PFSK-1 (cell line): Measurements from ENCODE around the gene CDC34.

Experiments
- FOXP2 ChIP-seq: optimal IDR thresholded peaks from 2 replicates; pipeline ENCODE3; 2011; ENCODE audit warnings: borderline replicate concordance, control low read depth, inconsistent platforms; ENCODE audit not compliant: insufficient read depth; ENCODE audit errors: extremely low read length, extremely low read depth
- POLR2AphosphoS5 ChIP-seq: IDR thresholded peaks from 2 replicates; pipeline ENCODE4 v1.6.1; 2012; ENCODE audit warnings: low read depth, mild to moderate bottlenecking, control low read depth, low read length, moderate library complexity
- REST ChIP-seq, 2 experiments: IDR thresholded peaks; 2 replicates each; pipeline versions ENCODE4 v1.6.1 to v1.8.0; 2011 to 2012; ENCODE audit warnings: low read depth in 2 of 2, low read length in 2 of 2, control low read depth in 1 of 2, inconsistent platforms in 1 of 2, mild to moderate bottlenecking in 1 of 2, moderate library complexity in 1 of 2; ENCODE audit not compliant: insufficient read depth in 1 of 2
- SIN3A ChIP-seq: IDR thresholded peaks from 2 replicates; pipeline ENCODE4 v1.6.1; 2012; ENCODE audit warnings: mild to moderate bottlenecking, low read length, moderate library complexity, borderline replicate concordance; ENCODE audit not compliant: insufficient read depth
- TAF1 ChIP-seq: IDR thresholded peaks from 2 replicates; pipeline ENCODE4 v1.6.1; 2012; ENCODE audit warnings: low read length, control low read depth, borderline replicate concordance; ENCODE audit not compliant: insufficient read depth

Gene CDC34

GRCh38 chr19:497869-498510 lies 33.6 kb upstream of the CDC34 start:
- TF ChIP-seq FOXP2: no peak

GRCh38 chr19:498511-498891 lies 33.1 kb upstream of the CDC34 start:
- no peak for TF ChIP-seq POLR2AphosphoS5
- TF ChIP-seq REST (IDR thresholded peaks at IDR 0.05; ENCODE audit: insufficient read depth in 1 of 2, low read depth in 2 of 2, low read length in 2 of 2): no peak

- TF ChIP-seq REST (IDR thresholded peaks at IDR 0.05; ENCODE audit: insufficient read depth in 1 of 2, low read depth in 2 of 2, low read length in 2 of 2) (no peak), POLR2AphosphoS5 (no peak), FOXP2 (no peak), SIN3A (no peak)
These were observed 32.5 kb upstream of the CDC34 start for GRCh38 chr19:498977-499623.

GRCh38 chr19:501646-502045 lies 29.9 kb upstream of the CDC34 start:
- TF ChIP-seq TAF1: no peak
- no peak for TF ChIP-seq SIN3A
- no peak for TF ChIP-seq REST (IDR thresholded peaks at IDR 0.05; ENCODE audit: insufficient read depth in 1 of 2, low read depth in 2 of 2, low read length in 2 of 2)
- no peak for TF ChIP-seq FOXP2
- no peak for TF ChIP-seq POLR2AphosphoS5

- TF ChIP-seq TAF1 (no peak), SIN3A (no peak), POLR2AphosphoS5 (no peak), FOXP2 (no peak), REST (IDR thresholded peaks at IDR 0.05; ENCODE audit: insufficient read depth in 1 of 2, low read depth in 2 of 2, low read length in 2 of 2) (no peak)
These were observed 26.9 kb upstream of the CDC34 start for GRCh38 chr19:504616-505015.
